ENCODE measurements around the gene SEL1L3. TPM values are rescaled to one million over a fixed set of nuclear protein-coding genes. Genes with fewer than 3 reads are reported as not detected.
"Not testable (repeated sequence)": the region's sequence is repeated elsewhere in the genome, so short reads cannot be mapped to it uniquely, and the experiment has no call there.

SEL1L3 gene
- total RNA-seq, 1 experiment from 2014 or later, result 31.9 TPM

DNA sequence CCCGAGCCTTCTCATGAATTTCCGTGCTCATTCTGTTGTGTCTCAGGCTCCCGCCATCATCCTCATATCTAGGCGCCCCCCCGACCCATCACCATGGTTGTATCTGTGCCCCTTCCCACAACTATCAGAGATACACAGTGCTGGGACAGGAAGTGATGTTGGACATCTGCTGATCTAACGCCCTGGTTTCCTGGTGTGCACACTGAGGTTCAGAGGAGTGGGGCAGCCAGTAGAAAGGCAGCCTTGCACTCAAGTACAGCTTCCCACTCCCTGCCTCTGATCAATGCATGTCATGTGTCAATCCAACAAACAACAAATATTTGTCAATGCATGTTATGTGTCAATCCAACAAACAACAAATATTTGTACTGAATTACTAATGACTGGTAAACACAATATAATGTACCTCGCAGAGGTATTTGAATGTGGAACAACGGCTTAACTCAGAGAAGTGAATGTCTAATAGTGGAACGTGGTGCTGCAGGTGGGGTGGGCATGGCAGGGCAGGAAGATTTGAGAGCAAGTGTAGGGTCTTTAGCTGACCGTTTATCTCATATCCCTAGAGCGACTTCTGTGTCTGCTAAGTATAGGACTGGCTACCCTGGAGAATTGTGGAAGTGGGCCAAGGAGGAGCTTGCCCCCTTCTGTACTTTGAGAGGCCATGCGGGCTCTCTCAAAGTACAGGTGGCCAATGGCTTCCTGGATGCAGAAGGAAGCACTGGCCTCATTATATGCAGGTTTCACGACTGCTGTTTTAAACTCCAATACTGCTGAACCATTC, 10.3 kb upstream of the SEL1L3 start:
- no peaks in the 10 kb centered on the region for H3K4me1 ChIP-seq (ENCODE audit: insufficient read depth, low read length)
- CTCF ChIA-PET, result no interaction called here
- H3K27ac ChIP-seq (ENCODE audit: low read length), result no peak overlapping the region
- H3F3A ChIP-seq (ENCODE audit: low read length, unreplicated experiment), result no peaks in the 10 kb centered on the region
- no peaks in the 10 kb centered on the region for H3K36me3 ChIP-seq (ENCODE audit: low read depth, low read length)
- POLR2A ChIA-PET (ENCODE audit: unreplicated experiment), result no interaction called here
- H3K4me3 ChIP-seq (ENCODE audit: low read length), result no peak overlapping the region
- DNase-seq (no peak), ATAC-seq (no peak)
- BruUV-seq (replicated peaks), result no TSS peak
- no peaks in the 10 kb centered on the region for H3K79me2 ChIP-seq (ENCODE audit: low read length)
- no peaks in the 10 kb centered on the region for H3K27me3 ChIP-seq (ENCODE audit: low read length)
- no peaks in the 10 kb centered on the region for H3K9me2 ChIP-seq (replicated peaks; ENCODE audit: low read length)
- intact Hi-C loops (cut with micrococcal nuclease), result no loop called here
- TF ChIP-seq, protein P1, sequence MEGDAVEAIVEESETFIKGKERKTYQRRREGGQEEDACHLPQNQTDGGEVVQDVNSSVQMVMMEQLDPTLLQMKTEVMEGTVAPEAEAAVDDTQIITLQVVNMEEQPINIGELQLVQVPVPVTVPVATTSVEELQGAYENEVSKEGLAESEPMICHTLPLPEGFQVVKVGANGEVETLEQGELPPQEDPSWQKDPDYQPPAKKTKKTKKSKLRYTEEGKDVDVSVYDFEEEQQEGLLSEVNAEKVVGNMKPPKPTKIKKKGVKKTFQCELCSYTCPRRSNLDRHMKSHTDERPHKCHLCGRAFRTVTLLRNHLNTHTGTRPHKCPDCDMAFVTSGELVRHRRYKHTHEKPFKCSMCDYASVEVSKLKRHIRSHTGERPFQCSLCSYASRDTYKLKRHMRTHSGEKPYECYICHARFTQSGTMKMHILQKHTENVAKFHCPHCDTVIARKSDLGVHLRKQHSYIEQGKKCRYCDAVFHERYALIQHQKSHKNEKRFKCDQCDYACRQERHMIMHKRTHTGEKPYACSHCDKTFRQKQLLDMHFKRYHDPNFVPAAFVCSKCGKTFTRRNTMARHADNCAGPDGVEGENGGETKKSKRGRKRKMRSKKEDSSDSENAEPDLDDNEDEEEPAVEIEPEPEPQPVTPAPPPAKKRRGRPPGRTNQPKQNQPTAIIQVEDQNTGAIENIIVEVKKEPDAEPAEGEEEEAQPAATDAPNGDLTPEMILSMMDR (conservative IDR thresholded peaks at IDR 0.05; ENCODE audit: low read depth, low read length), result no peak
- TF ChIP-seq EZH2phosphoT487 (IDR thresholded peaks at IDR 0.05; ENCODE audit: borderline replicate concordance, low read length) (no peak), EZH2 (IDR thresholded peaks at IDR 0.05; ENCODE audit: low read length, unreplicated experiment) (no peak)
- H4K20me1 ChIP-seq (ENCODE audit: low read length), result no peaks in the 10 kb centered on the region
- no peaks in the 10 kb centered on the region for H3K9me3 ChIP-seq (ENCODE audit: low read length)
- H2AFZ ChIP-seq (ENCODE audit: low read length), result no peak overlapping the region
- H3K9ac ChIP-seq (ENCODE audit: low read length), result no peak overlapping the region
- H3K4me2 ChIP-seq (ENCODE audit: low read length), result no peak overlapping the region

DNA sequence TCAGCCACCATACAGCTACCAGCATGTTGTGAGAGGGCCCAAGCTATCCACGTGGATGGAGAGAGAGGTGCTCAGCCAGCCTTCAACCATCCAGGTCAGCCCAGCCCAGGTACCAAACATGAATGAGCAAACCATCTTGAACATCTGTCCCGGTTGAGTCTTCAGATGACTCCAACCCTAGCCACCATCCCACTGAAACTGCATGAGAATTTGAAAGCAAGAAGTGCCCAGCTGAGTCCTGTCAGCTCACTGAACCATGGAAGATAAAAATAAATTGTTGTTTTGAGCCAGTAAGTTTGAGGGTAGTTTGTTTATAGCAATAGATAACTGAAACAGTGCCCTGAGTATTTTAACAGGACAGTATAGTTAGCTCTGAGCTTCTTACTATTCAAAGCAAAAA, 7.3 kb upstream of the SEL1L3 start:
- Histone ChIP-seq H3K4me2 (ENCODE audit: low read length) (no peak overlapping the region), H3F3A (ENCODE audit: low read length, unreplicated experiment) (no peaks in the 10 kb centered on the region), H4K20me1 (ENCODE audit: low read length) (no peaks in the 10 kb centered on the region), H3K27ac (ENCODE audit: low read length) (no peak overlapping the region), H3K4me1 (ENCODE audit: insufficient read depth, low read length) (peaks cover 4% of the 10 kb centered on the region), H3K9ac (ENCODE audit: low read length) (no peak overlapping the region), H3K9me3 (ENCODE audit: low read length) (no peaks in the 10 kb centered on the region), H3K36me3 (ENCODE audit: low read depth, low read length) (no peaks in the 10 kb centered on the region), H3K4me3 (ENCODE audit: low read length) (no peak overlapping the region), H3K79me2 (ENCODE audit: low read length) (no peaks in the 10 kb centered on the region), H3K27me3 (ENCODE audit: low read length) (no peaks in the 10 kb centered on the region), H3K9me2 (replicated peaks; ENCODE audit: low read length) (no peaks in the 10 kb centered on the region), H2AFZ (ENCODE audit: low read length) (no peak overlapping the region)
- ATAC-seq (no peak), DNase-seq (no peak)
- POLR2A ChIA-PET (ENCODE audit: unreplicated experiment), result interaction anchor here (0.7 kb wide), 1 partner anchor 679 kb away, joined by 3 read pairs; no protein-coding TSS in a partner anchor
- no TSS peak for BruUV-seq (replicated peaks)
- intact Hi-C loops (cut with micrococcal nuclease), result no loop called here
- CTCF ChIA-PET, result no interaction called here
- TF ChIP-seq, protein P1 (conservative IDR thresholded peaks at IDR 0.05; ENCODE audit: low read depth, low read length), result no peak
- no peak for TF ChIP-seq EZH2phosphoT487 (IDR thresholded peaks at IDR 0.05; ENCODE audit: borderline replicate concordance, low read length)
- no peak for TF ChIP-seq EZH2 (IDR thresholded peaks at IDR 0.05; ENCODE audit: low read length, unreplicated experiment)

DNA sequence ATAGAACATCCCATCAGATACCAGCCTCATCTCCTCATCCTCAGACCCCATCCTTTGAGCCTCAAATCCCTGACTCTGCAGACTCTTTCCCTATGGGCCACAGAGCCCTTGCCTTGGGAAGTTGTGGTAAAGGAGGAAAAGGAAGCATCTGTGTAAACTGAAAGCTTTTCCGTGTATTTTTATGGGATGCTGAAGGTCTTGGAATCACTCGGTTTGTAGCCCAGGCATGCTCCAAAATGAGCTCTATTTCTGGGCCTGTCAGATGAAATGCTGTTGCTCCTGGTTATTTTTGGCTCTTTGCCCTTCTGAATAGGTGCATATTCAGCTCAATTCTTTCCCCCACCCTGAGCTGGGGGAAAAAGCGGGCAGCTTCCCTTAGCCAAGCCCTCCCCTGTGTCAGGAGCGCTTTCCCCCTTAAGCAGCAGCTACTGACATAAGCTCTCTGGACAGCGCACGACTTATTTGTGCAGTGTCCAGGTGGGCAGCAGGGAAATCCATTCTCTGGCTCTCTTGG, 5.0 kb upstream of the SEL1L3 start:
- DNase-seq (no peak), ATAC-seq (no peak)
- intact Hi-C loops (cut with micrococcal nuclease), result loop anchor here (5.0 kb wide), 1 partner anchor 44 kb away; the partner anchor contains the start of gene SMIM20
- POLR2A ChIA-PET (ENCODE audit: unreplicated experiment), result no interaction called here
- no TSS peak for BruUV-seq (replicated peaks)
- Histone ChIP-seq H3K4me2 (ENCODE audit: low read length) (no peak overlapping the region), H3K27me3 (ENCODE audit: low read length) (no peaks in the 10 kb centered on the region), H3K9me2 (replicated peaks; ENCODE audit: low read length) (no peaks in the 10 kb centered on the region), H3F3A (ENCODE audit: low read length, unreplicated experiment) (no peaks in the 10 kb centered on the region), H4K20me1 (ENCODE audit: low read length) (no peaks in the 10 kb centered on the region), H3K79me2 (ENCODE audit: low read length) (no peaks in the 10 kb centered on the region), H3K36me3 (ENCODE audit: low read depth, low read length) (no peaks in the 10 kb centered on the region), H3K27ac (ENCODE audit: low read length) (no peak overlapping the region), H3K9ac (ENCODE audit: low read length) (no peak overlapping the region), H3K4me1 (ENCODE audit: insufficient read depth, low read length) (peaks cover 5% of the 10 kb centered on the region), H3K9me3 (ENCODE audit: low read length) (no peaks in the 10 kb centered on the region), H3K4me3 (ENCODE audit: low read length) (no peak overlapping the region), H2AFZ (ENCODE audit: low read length) (no peak overlapping the region)
- CTCF ChIA-PET, result no interaction called here
- TF ChIP-seq, protein P1 (conservative IDR thresholded peaks at IDR 0.05; ENCODE audit: low read depth, low read length), result no peak
- TF ChIP-seq EZH2phosphoT487 (IDR thresholded peaks at IDR 0.05; ENCODE audit: borderline replicate concordance, low read length) (no peak), EZH2 (IDR thresholded peaks at IDR 0.05; ENCODE audit: low read length, unreplicated experiment) (no peak)

DNA sequence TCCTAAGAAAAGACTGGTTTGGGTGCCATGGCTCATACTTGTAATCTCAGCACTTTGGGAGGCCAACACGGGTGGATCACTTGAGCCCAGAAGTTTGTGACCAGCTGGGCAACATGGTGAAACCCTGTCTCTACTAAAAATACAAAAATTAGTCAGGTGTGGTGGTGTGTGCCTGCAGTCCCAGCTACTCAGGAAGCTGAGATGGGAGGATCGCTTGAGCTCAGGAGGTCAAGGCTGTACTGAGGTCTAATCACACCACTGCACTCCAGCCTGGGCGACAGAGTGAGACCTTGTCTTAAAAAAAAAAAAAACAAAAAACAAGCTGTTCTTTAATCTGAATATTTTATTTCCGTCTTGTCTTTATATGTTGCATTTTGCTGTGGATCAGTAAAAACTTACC, 3.6 kb upstream of the SEL1L3 start:
- H2AFZ ChIP-seq (ENCODE audit: low read length); ATAC-seq; CTCF ChIA-PET; H3K9me3 ChIP-seq (ENCODE audit: low read length); H3K4me3 ChIP-seq (ENCODE audit: low read length); H4K20me1 ChIP-seq (ENCODE audit: low read length); H3K4me2 ChIP-seq (ENCODE audit: low read length); H3K4me1 ChIP-seq (ENCODE audit: insufficient read depth, low read length); DNase-seq; H3K9me2 ChIP-seq (replicated peaks; ENCODE audit: low read length); H3F3A ChIP-seq (ENCODE audit: low read length, unreplicated experiment); H3K27ac ChIP-seq (ENCODE audit: low read length); H3K36me3 ChIP-seq (ENCODE audit: low read depth, low read length); H3K27me3 ChIP-seq (ENCODE audit: low read length); H3K9ac ChIP-seq (ENCODE audit: low read length); BruUV-seq (replicated peaks); POLR2A ChIA-PET (ENCODE audit: unreplicated experiment): not testable (repeated sequence)
- peaks cover 11% of the 10 kb centered on the region for H3K79me2 ChIP-seq (ENCODE audit: low read length)
- intact Hi-C loops (cut with micrococcal nuclease), result loop anchor here (5.0 kb wide), 1 partner anchor 46 kb away; the partner anchor contains the start of gene SMIM20

Data from PC-3 (cell line).